HG03097 (cell line): Measurements from ENCODE around the gene HMX3.

Experiments used
- ATAC-seq: cut with Tn5 transposase; IDR thresholded peaks from one replicate; pipeline ENCODE4 v1.9.1; 2021; ENCODE audit not compliant: unreplicated experiment, low FRiP score

HMX3 gene

DNA sequence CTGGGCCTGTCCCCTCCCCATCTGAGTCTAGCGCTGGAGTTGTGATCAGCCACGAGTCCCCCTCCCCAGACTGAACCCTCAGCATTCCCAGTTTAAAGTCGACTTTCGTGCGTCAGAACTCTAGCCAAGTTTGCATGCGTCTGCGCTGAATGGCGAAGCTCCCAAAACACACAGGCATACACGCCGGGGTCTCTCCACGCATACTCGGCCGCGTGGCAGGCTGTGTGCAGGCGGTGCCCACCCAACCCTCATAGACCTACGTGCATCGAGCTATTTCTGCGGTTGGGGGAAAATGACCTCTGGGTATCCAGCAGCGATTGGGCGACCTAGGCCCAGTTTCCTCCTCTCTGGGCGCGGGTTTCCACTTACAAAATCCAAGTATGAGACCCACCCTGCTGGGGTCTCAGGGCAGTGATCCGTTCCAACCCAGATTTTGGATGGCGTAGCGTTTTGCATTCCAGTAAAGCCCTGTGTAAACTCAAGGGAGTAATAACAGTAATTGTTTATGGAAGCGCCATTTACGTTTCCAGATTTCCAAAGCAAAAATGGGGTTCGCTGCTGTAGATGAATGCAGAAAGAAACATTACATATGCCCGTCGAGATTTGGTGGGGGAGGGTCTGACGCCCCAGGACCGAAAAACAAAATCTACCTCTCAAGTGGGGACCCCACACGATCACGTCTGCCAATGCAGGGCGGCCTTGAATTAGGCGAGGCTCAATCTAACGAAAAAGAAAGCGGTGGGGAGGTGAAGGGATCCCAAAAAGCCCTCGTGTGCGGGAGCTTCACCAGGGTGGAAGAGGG is 2.0 kb upstream of the HMX3 start:
- ATAC-seq: no peak

DNA sequence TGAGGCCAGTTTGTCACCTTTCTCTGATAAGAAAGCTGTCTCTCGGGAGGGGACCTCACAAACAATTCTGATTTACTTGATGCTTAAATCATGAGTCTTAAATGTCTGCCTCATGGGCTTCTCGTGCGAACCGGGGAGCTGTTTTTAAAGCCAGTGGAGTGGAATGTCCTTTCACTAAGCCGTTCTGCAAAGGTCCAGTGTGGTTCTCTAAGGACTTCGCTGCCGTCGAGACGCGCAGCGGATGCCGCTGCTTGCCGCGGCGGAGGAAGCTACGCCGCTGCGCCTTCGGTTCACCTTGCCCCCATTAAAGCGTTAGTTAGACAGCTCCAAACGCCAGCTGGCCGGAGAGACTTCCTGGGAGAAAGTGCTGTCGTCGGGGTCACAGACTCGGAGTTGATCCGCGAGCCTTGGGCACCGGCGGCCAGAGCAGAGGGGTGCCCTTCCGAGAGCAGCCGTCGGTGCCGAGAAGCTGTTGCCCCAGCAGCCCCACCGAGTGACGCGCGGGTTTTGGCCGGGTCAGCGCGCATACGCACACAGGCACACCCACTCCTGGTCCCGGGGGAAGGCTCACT is 1.3 kb upstream of the HMX3 start:
- no peak for ATAC-seq

DNA sequence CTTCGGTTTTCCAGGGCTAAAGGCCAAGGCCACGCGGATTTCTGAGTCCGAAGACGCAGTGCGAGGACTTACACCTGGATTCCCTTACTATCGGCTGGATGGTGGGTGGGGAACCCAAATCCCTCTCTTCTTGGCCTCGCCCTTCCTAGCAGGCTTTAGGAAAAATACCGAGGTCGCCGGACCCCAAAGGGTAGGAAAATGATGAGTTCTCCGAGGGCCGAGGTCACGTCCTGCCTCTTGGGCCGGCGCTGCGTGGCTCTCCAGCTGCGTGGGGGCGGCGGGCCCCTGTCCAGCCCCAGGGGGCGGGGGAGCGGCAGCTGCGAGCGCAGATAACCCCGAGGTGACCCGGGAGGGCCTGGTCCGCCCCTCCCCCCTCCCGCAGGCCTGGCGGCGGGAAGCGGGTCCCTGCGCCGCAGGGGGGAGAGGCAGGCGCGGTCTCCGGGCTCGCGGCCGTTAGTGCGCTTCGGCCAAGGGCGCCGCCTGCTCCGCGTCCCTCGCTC is 805 bp upstream of the HMX3 start:
- no peak for ATAC-seq

DNA sequence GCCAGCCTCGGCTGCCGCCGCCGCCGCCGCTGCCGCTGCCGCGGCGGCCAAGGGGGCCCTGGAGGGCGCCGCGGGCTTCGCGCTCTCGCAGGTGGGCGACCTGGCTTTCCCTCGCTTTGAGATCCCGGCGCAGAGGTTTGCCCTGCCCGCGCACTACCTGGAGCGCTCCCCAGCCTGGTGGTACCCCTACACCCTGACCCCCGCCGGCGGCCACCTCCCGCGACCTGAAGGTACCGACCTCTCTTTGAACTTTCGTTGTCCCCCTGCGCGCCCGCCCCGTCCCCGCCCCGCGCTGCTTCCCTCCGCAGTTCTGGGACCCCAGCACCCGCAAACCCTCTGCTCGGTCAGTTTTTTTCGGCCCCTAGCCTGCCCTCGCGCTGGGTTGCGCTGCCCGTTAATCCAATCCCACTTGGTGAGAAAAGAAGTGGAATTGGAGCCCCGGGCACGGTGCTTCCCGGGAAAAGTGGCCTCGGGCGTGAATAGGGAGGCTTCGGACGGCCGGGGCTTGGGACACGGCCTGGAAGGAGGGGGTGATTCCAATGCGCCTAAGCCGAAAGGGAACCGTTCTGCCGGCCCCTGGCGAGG is 543 bp downstream of the HMX3 start:
- no peak for ATAC-seq

DNA sequence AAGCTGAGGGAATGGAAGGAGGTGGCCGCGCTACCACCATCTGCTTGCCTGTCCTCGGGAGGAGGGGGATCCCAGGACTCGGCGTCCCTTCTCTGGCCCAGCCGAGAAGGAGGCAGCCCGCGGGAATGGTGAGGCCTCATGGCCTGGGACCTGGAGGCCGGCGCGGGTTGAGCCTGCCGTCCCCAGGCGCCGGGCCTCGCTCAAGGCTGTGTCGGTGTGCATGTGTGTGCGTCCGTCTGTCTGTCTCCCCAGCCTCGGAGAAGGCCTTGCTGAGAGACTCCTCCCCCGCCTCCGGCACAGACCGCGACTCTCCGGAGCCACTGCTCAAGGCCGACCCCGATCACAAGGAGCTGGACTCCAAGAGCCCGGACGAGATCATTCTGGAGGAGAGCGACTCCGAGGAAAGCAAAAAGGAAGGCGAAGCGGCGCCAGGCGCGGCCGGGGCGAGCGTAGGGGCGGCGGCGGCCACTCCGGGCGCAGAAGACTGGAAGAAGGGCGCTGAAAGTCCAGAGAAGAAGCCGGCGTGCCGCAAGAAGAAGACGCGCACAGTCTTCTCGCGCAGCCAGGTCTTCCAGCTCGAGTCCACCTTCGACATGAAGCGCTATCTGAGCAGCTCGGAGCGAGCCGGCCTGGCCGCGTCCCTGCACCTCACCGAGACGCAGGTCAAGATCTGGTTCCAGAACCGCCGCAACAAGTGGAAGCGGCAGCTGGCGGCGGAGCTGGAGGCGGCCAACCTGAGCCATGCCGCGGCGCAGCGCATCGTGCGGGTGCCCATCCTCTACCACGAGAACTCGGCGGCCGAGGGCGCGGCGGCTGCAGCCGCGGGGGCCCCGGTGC is 1.3 kb downstream of the HMX3 start:
- no peak for ATAC-seq

DNA sequence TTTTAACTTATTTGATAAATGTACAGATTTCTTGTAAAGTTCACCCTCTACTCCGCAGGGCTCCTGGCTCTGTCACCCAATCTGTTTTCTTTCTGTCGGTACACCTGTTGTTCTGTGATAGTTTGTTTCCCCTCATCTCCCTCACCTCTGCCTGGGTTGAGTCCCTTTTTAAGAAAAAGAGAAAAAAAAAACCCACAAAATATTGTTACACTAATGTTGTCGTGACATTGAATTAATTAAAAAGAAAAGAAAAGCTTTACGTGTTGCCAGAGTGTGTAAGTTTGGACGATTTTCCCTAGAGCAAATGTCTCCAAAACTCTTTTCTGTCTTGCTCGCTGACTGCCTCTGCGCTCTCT is 3.4 kb downstream of the HMX3 start:
- no peak for ATAC-seq

DNA sequence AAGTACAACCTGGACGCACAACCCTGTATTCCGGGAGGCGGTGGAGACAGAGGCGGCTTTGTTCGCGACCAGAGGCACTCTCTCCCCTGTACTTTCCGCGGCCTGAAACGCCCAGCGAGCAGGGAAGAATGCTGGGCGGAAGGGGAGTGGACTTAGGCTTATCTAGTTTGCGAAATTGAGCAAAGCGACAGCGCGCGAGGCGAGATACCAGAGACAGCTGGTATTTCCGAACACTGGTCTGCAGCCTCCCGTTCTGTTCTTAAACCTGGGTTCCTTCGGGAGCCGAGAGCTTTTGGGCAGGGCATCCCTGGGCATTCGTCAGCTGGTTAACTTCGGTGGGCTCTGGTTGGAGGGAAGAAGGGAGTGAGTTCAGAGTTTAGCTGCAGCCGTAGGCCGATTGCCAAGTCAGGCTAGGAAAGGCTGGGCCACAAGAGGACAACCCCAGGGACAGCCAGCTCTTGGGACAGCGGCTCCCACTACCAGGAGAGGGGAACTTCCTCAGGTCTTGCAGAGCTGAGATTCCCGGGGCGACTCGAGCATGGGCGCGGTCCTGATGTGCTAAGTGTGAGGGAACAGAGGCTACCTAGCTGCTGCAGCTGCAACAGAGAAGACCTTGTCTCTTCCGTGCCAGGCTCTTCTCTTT is 3.9 kb downstream of the HMX3 start:
- no peak for ATAC-seq

DNA sequence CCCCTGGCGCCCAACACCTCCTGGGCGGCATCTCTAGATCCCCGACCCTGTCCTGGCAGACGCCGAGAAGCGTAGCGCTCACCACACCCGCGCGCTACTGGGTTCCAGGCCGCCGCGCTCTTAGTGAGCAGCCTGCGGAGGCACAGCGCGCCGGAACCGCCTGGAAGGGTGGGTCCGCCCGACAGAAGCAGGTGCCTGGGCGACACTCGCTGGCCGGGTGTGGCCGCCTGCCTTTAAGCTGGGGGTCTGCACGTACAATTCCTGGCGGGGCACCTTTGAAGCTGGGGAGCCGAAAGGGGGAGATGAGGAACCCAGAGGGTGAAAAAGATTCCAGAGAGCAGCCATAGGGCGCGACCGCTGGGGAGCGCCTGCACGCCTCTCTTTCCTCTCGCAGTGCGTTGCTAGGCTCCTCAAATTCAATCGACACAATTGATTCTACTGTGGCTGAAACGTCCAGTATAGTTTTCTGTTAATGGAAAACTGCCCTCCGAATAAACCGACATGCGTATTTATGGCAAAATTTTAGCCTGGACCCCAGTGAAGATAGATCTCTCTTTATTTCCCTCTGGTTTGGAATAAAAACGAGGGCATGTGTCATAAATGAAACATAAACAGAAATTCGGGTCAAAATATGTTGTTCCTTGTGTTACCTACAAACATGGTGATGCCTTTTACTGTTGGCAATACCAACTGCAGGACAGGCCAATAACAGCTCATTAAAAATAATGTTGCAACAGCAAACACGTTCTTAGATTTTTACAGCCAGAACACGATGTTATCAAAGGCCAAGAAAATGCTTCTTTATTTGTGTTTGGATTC is 4.6 kb downstream of the HMX3 start:
- no peak for ATAC-seq

DNA sequence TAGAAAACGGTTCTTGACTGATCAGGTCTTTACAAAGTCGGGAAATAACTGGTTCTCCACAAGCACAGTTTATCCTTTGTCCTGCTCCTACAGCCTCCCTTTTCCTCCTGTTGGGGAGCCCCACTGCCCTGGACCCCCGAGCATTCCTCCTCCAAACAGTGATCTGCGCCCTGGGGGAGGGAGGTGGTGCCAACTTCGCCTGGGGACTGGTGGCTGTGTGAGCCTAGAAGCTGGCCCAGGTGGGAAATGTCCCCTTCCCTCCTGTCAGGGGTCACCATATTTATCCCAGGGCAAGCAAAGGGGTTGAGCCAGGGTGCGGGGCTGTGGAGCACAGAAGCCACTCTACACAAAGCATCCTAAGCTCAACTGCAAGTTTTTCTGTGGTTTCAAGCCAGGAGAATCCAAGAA is 5.2 kb downstream of the HMX3 start:
- ATAC-seq: no peak

DNA sequence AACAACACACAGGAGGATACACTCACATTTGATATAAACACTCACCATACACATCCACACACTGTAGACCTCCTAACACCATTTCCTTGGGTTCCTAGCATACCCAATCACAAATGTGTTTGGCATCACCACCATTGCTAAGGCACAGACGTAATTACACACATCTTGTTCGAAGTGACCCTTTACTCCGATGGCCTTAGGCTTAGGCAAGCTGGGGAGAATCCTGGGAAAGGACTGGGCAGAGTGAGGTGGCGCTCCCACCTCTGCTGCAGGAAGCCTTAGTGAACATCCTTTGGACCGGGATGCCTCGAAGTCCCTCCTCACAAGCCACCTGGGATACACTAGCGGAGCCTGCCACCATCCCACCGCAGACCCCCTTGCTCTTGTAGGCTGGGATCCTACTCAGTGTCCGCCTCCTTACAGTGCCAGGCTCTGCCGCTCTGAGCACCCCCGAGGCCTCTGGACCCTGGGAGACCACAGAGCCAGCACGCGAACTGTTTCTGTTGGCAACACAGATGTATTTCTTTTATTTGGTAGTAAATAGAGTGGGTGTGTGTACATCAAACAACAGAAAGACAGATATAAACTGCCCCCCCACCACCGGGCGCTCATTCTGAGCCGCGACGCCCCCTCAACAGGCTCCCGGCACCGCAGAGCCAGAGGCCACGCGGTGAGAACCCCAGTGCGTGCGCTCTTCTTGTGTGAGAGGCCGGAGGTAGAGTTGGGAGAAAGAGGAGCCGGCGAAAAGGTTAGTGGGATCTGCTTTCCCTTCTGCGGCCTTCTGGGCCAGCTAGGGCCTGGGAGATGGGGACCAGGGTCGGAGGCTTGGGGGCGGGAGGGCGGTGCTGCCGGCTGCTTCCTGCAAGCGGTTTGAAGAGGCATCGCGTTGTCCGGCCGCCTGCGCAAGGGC is 6.3 kb downstream of the HMX3 start:
- ATAC-seq: no peak

DNA sequence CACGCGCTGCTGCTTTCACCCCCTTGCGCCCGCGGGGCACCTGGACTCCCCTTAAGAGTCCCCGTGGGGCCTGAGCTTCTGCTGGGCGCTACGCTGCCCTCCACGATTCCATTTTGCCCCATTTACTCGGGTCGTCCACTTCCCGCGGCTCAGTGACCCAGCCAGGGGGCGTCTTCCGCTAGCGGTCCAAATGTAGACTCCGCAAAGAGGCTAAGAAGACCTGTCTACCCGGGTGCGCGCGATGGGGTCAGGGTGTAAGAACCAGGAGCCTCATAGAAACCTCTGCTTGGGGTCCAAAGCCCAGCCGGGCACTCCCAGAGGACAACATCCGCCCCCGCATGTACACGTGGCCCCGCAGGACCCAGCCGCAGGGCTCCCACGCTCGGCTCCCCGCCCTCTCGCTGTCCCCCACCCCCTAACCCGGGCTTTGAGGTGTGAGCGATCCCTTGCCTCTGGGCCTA is 7.0 kb downstream of the HMX3 start:
- ATAC-seq: no peak

DNA sequence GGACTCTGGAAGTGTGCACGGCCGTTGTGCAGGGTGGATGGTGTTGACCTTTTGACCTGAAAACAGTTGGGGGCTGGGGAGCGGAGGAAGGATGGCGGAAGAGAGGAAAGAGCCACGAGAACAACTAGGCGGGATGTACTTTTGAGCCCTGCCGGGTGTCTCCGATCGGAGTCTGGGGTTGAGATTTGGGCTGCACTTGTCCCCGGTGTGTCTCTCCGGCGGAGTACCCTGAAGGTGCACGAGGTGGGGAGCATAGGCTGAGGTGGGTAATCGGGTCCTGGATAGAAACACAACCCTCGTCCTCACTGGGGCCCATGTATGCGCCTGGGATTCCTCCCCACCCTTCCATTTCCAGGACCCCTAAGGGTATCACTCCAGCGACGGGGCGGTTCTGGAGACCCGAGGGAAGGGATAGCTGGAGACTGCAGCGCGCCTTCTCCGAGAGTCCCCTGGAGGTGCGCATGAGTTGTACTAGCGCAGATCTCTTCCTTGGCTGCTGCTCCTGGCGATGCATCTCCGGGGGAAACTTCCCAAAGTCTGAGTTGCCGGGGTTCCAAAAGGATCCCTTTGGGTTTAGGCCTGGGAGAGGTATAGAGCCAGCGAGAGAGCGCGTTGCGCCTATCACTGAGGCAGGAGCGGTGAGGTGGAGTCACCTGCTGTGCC is 7.5 kb downstream of the HMX3 start:
- no peak for ATAC-seq

DNA sequence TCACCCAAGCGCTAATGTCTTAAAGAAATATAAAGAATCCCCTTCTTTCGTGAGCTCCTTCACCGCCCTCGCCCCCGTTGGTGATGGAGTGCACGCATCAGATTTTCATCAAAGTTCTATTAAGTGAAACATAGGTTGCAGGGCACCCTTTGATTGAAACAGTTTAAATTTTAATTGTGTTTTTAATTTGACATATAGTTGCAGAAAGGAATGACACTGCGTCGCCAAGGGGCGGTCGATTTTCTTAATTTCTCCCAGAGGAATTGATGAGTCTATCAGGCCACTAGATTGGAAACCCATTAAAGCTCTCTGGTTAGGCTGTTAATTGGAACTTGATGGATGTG is 8.0 kb downstream of the HMX3 start:
- ATAC-seq: no peak

DNA sequence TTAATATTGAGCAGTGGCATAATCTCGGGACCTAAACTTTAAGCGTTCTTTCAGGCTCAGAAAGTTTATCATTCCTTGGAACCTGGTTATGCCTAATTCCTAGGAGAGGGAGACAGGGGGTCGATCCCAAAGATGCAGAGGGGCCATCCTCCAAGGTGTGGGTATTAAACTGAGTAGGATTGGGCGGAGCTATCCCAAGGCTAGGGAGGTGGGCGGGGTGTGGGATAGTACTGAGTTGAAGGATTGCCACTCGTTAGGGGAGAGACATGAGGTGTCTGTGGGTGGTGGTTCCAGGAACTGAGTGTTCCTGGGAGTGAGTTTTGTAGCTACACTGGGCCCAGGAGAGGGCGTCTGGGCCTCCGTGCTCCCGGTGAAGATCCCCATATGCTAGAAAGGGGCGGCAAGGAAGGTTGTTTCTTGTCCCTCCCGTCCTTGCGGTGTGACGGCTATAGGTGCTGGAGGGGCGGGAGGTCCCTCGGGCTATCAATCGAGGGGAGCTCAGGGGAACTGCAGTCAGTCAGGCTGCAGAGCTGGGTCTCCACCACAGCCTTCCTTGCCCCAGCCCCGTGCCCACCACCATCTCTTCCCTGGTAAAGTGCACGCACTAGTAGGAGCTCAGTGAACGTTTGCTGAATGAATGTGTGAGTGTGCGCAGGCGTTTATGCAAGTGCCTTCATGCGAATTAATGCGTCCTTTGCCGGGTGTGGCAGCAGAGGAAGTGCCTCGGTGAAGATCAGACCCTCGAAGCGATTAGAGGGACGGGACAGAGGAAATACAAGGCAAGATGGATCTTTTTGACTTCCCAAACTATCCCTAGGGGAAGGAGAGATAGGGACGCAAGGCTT is 9.1 kb downstream of the HMX3 start:
- no peak for ATAC-seq

DNA sequence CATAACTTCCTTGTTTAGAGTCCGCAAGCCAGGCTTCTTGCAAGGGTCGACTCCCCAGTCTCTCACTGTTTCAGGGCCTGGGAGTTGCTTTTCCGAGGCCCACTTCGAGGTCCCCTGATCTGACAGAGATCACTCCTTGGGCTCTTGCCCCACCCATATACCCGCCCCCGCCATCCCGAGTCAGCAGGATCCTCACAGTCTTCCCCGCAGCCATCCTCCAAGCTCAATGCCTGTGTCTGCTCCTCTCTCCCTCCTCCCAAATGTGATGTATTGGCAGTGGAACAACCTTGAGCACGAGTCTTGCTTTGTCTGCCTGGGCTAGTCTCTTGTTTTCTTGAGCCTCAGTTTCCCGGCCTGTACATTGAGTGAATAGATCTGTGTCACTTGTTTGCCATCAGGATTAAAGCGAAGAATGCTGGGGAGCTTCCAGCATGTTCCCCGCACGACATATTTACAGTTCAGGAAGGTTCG is 9.8 kb downstream of the HMX3 start:
- ATAC-seq: no peak

DNA sequence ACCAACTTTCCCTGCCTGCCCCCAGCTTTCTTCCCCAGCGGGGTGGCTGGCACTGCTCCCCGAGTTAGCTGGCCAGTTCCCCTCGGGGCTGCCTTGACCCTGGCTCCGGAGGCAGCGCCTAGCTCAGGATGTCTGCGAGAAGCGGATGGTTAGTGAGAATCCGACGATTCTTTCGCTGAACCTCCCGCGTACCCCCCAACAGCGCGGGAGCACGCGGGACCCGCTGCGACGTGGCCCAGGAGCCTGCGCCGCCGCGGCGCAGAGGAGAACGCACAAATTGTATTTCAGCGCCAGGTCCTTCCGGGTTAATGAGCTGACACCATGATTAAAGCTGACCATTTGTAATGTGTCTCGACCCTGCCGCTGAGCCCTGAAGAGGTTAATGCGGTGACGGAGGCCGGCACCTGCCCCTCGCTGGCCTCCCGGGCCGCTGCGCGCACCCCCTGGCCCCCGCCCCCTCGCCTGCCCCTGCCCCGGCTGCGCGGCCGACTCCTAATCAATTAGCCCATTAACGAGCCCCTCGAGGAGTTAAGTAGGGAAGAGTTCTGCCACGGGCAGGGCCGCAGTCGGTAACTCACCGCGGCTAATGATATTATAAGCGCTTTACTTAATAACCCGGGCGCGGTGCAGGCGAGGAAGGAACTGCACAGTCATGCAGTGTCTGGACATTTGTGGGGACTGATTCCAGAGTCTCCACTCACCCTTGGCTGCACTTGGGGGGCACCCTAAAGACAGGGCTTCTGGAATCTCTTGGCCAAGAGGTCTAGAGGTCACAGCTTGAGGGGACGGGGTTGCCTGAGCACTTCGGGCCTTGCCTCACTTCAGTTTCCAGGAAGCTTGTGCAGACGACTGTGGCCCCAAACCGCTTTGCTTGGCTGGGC is 10.5 kb downstream of the HMX3 start:
- ATAC-seq: no peak
